GM21360 (cell line): ENCODE results near the gene PAMR1.

Experiments used
- ATAC-seq: cut with Tn5 transposase; IDR thresholded peaks from one replicate; pipeline ENCODE4 v1.9.1; 2021; ENCODE audit warnings: mild to moderate bottlenecking, moderate library complexity; ENCODE audit not compliant: unreplicated experiment

The PAMR1 gene

DNA sequence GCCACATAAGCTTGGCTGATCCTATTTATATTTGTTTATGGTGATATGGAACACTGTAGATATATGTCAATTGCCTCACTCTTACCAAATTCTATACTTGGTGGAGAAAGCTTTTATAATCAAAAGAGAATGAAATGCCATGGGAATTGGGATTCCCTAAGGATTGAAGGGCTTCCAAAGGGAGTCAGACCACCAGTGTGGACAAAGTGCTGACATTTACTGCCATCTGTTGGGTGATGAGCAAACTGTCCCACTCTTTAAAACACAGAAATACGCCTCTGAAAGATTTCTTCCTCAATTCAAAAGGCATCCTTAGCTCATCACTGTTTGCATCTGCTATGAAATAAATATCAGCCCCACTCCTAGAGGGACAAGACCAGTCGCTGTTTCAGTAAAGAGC, 113.1 kb downstream of the PAMR1 start:
- ATAC-seq: no peak

GRCh38 chr11:35407041-35407440, 118.4 kb downstream of the PAMR1 start:
- ATAC-seq: no peak

DNA sequence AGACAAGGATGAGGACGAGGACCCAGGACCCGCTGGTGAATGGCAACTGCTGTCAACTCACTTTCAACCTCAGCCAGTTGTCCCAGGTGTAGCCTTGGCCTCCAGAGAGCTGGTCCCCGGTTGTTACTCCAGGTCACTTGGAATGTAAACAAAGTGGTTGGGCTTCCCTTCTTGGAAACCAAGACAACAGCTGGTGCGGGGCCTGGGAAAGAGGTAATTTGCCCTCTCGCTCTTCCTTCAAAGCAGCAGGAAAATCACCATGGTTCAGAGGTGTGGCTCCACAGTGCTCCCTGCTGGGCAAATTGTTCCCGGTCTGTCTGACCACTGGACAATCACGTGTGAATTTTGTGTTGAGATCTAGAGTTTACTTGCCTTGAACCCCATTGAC, 121.0 kb downstream of the PAMR1 start:
- no peak for ATAC-seq

DNA sequence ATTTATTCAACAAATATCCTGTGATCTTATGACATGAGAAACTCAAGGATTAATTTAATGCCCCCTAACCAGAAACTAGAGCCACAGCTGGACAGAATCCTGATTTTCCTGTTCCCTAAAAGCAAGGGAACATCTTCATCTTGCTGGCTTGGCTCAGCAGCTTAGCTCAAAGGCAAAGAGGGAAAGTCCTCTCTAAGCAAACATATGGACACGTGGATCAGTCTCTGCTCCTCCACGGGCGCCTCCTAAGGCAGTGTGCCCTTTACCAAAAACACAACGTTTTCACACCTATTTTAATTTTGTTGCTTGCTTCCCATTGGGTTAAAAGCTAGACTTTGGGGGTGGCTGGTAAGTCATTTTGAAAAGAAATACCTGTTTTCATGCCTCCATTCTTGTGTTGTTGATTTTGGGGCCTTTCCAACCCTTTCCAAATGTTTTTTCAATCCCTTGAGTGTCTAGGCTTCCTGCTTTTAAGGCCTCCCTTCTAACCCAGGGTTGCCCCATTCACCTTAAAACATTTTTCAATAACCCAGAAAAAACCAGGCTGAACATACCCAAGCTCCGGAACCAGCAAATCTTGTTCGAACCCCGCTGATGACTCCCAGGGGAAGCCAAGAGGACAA, 121.5 kb downstream of the PAMR1 start:
- ATAC-seq: no peak

GRCh38 chr11:35402751-35403660, 122.4 kb downstream of the PAMR1 start:
- ATAC-seq: no peak

DNA sequence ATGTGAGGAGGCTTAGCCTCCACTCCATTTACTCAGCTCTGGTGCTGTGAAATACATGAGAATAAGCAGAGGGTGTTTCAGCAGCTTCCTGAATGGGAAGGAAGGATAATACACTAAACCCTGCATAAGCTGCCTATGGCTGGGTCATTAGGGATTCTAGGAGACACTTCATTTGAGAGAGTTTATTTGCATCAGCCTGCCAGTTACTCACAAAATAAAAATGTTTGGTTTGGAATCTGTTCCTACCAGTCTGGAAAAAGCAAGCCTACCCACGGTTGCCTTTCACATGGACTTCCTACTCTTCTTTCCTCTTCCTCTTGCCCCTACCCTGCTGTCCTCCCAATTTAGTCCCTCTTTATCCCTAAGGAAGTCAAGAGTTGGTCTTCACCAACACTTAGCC, 126.5 kb downstream of the PAMR1 start:
- no peak for ATAC-seq

DNA sequence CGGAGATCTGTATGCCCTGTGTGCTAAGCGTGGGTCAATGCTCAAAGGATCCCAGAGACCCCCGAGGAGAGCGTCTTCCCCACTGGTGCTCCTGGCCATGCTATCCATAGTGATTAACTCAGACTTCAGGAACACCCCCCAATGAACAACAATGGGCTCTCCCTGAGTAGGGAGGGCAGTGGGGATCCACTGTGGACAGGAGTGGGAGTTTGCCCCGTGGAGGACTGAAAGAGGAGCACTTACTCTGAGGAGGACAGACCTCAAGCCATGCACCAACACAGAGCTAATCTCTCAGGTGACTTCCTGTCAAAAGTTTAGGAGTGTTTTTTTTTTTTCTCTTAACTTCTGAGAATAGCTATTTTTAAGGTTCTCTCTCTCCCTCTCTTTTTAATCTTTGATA, 130.5 kb downstream of the PAMR1 start:
- no peak for ATAC-seq

DNA sequence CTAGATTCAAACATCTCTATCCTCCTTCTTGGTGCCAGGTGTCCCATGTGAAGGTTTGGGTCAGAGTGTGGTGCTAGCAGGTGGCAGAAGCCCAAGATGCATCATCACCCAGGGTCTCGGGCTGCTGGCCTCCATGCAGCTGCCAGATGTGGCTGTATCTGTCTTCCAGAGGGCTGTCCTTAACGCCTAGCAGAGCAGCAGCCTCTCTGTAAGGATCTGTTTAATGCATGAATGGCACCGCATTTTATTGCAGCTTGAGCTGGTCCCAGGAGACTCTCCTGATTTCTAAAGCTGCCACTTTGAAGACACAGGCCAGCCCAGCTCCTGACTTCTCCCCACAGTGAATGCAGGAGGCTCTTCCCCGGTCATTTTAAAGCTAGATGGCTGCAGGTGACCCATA, 132.3 kb downstream of the PAMR1 start:
- no peak for ATAC-seq

- peak; percentile 39 for ATAC-seq
These were observed 133.3 kb downstream of the PAMR1 start for GRCh38 chr11:35391922-35392688.

GRCh38 chr11:35390737-35391682, 134.4 kb downstream of the PAMR1 start:
- peak; percentile 86 for ATAC-seq

DNA sequence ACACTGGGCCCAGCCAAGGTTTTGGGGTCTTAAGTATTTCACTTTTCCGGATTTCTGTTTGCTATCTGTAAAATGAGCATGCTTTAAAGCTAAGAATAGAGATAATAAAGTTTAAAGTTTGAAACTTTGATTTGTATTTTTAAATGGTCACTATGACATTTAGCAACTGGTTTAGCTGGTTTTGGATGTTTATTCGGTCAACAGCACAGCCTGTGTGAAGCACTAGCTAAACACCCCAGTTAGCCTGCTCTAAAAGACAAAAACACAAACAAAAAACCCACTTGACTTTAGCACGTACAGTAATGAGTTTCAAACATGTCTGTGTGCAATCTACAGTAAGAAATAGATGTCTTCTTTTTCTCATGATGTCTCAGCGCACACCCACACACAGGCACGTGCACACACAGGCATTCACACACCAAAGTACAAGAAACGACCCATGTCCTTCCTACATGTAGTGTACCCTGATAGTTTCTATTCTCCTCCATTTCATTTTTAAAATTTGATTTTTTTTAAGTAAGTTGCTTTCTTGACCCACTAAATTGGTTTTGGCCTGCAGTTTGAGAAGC, 135.4 kb downstream of the PAMR1 start:
- no peak for ATAC-seq

- ATAC-seq: no peak
These were observed 136.3 kb downstream of the PAMR1 start for GRCh38 chr11:35389112-35389511.

- ATAC-seq: no peak
These were observed 137.4 kb downstream of the PAMR1 start for GRCh38 chr11:35388061-35388460.

DNA sequence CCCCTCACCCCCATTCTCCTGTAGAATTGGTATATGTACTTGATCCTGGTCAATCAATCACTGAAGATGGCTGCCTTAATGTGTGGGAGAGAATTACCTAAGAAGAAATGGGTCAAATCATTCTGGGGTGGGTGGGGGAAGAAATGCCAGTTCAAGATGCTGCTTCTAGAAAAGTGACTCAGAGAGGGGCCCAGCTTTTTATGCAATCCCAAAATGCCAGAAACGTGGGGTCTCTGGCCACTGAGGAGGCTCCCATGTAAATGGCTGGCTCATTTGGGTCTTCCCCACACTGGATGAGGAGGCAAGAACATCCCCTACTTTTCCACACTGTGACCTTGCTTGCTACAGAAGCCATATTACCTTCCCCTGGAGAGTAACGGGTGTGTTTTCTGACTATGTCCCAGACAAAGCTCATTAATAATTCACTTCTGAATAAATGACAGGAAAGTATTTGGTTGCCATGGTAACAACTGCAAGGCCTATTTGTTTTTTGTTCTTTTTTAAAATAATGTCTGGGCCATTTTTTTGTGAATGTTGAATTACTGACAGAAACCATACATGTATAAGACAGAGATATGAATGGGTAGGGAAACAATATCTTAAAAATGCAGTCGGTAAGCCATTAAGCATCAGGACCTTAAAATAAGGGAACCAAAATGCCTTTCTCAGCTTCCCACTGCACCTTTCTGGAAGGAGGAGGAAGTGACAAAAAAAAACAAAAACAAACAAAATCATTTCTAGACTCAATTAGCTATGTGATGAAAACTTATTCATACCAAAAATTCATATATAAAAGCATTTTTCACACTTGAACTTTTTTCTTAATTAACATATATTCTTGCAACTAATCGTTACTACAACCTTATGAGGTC, 138.1 kb downstream of the PAMR1 start:
- no peak for ATAC-seq

- ATAC-seq: no peak
These were observed 141.5 kb downstream of the PAMR1 start for GRCh38 chr11:35383953-35384352.
